Measurements from ENCODE around the gene PTPN20. TPM values are rescaled to one million over a fixed set of nuclear protein-coding genes. Genes with fewer than 3 reads are reported as not detected.

The PTPN20 gene
- total RNA-seq, 4 donors from 2014 or later = 1.7 to 10.9 (median 7.7) TPM

GRCh38 chr10:47049056-47049851 lies 138.0 kb downstream of the PTPN20 start:
- no peak for DNase-seq
- no peaks in the 10 kb centered on the region for H3K27me3 ChIP-seq
- intact Hi-C loops (cut with DNase I) = loop anchor here (2.0 kb wide), 1 partner anchor 264 kb away; no protein-coding TSS in a partner anchor
- TF ChIP-seq CTCF (IDR thresholded peaks at IDR 0.05) (no peak), POLR2A (IDR thresholded peaks at IDR 0.05) (no peak)
- H3K36me3 ChIP-seq = no peaks in the 10 kb centered on the region
- H3K9me3 ChIP-seq = no peaks in the 10 kb centered on the region
- 82 to 90% methylated on average over 6 of the region's 6 CpGs for WGBS, 2 donors
- H3K4me3 ChIP-seq (replicated peaks in 1 of 3) = no peak overlapping the region
- H3K27ac ChIP-seq = no peak overlapping the region
- H3K4me1 ChIP-seq = no peaks in the 10 kb centered on the region

- TF ChIP-seq CTCF (IDR thresholded peaks at IDR 0.05) = no peak
- no peak for TF ChIP-seq POLR2A (IDR thresholded peaks at IDR 0.05)
- H3K27ac ChIP-seq = no peak overlapping the region
- no peaks in the 10 kb centered on the region for H3K4me1 ChIP-seq
- H3K9me3 ChIP-seq = no peaks in the 10 kb centered on the region
- DNase-seq = no peak
- intact Hi-C loops (cut with DNase I) = loop anchor here (2.0 kb wide), 1 partner anchor 263 kb away; no protein-coding TSS in a partner anchor
- no peaks in the 10 kb centered on the region for H3K36me3 ChIP-seq
- no peak overlapping the region for H3K4me3 ChIP-seq (replicated peaks in 1 of 3)
- no peaks in the 10 kb centered on the region for H3K27me3 ChIP-seq
- 89 to 95% methylated on average over 6 of the region's 6 CpGs for WGBS, 2 donors
These were observed 138.7 kb downstream of the PTPN20 start for GRCh38 chr10:47049906-47050305.

- no peak for TF ChIP-seq POLR2A (IDR thresholded peaks at IDR 0.05)
- no peak for TF ChIP-seq CTCF (IDR thresholded peaks at IDR 0.05)
- no peak overlapping the region for H3K27ac ChIP-seq
- 88 to 91% methylated on average over 12 to 16 of the region's 16 CpGs for WGBS, 2 donors
- no peaks in the 10 kb centered on the region for H3K36me3 ChIP-seq
- no peaks in the 10 kb centered on the region for H3K9me3 ChIP-seq
- no peaks in the 10 kb centered on the region for H3K27me3 ChIP-seq
- H3K4me1 ChIP-seq = no peaks in the 10 kb centered on the region
- intact Hi-C loops (cut with DNase I) = no loop called here
- DNase-seq = no peak
- no peak overlapping the region for H3K4me3 ChIP-seq (replicated peaks in 1 of 3)
These were observed 139.6 kb downstream of the PTPN20 start for GRCh38 chr10:47050618-47051455.

GRCh38 chr10:47051741-47052238 lies 140.6 kb downstream of the PTPN20 start:
- no peak for TF ChIP-seq CTCF (IDR thresholded peaks at IDR 0.05)
- TF ChIP-seq POLR2A (IDR thresholded peaks at IDR 0.05) = no peak
- Histone ChIP-seq H3K4me3 (replicated peaks in 1 of 3) (no peak overlapping the region), H3K27me3 (no peaks in the 10 kb centered on the region), H3K36me3 (no peaks in the 10 kb centered on the region), H3K27ac (no peak overlapping the region), H3K9me3 (no peaks in the 10 kb centered on the region), H3K4me1 (no peaks in the 10 kb centered on the region)
- 95 to 100% methylated on average over 5 of the region's 5 CpGs for WGBS, 2 donors
- intact Hi-C loops (cut with DNase I) = no loop called here
- DNase-seq = no peak
